Transverse colon (tissue), 4 donors: Measurements from ENCODE around the gene ECHDC3. TPM values are rescaled to one million over a fixed set of nuclear protein-coding genes. Genes with fewer than 3 reads are reported as not detected.

ENCODE experiments used
- DNase-seq: peaks from one replicate; pipeline ENCODE4 v3.0.0-alpha.2; 2019
- H3K27ac ChIP-seq, 4 donors: fragments of 200-600 bp; sonication (generic); 2 replicates each; pipeline ENCODE4 v1.5.1; 2016 to 2018; ENCODE audit warnings: inconsistent platforms in 4 of 4
- H3K27me3 ChIP-seq: fragments of 200-600 bp; sonication (generic); 2 replicates; pipeline ENCODE4 v1.5.1; 2017; ENCODE audit warnings: inconsistent platforms
- H3K36me3 ChIP-seq, 4 donors: fragments of 200-600 bp; sonication (generic); 2 replicates each; pipeline ENCODE4 v1.5.1; 2017 to 2019; ENCODE audit warnings: inconsistent platforms in 4 of 4
- H3K4me1 ChIP-seq, 4 donors: fragments of 200-600 bp; sonication (generic); 2 replicates each; pipeline ENCODE4 v1.5.1; 2017 to 2020; ENCODE audit warnings: inconsistent platforms in 4 of 4
- H3K4me3 ChIP-seq, 4 donors: fragments of 200-600 bp; sonication (generic); 1 replicate in 1 of 4; 2 replicates in 3 of 4; pipeline versions ENCODE4 v1.5.1 to v1.6.1; 2017 to 2019; ENCODE audit warnings: inconsistent platforms in 4 of 4
- H3K9me3 ChIP-seq, 2 donors: fragments of 200-600 bp; sonication (generic); 2 replicates each; pipeline ENCODE4 v1.5.1; 2017 to 2019; ENCODE audit warnings: inconsistent platforms in 2 of 2
- CTCF ChIP-seq, 5 experiments: fragments of 200-600 bp in 3 of 5; fragments of 450-650 bp in 2 of 5; sonication (generic) in 3 of 5; IDR thresholded peaks; 1 replicate in 2 of 5; 2 replicates in 3 of 5; pipeline ENCODE4 v1.5.1; 2016 to 2017; ENCODE audit warnings: antibody characterized with exemption in 5 of 5, inconsistent platforms in 3 of 5, mild to moderate bottlenecking in 2 of 5, moderate library complexity in 1 of 5
- EP300 ChIP-seq: sonication (generic); formaldehyde crosslinking; IDR thresholded peaks from one replicate; pipeline ENCODE4 v1.6.1; 2017; ENCODE audit warnings: antibody characterized with exemption, low read depth
- POLR2A ChIP-seq: fragments of 450-650 bp; IDR thresholded peaks from one replicate; pipeline ENCODE4 v1.6.1; 2016; ENCODE audit warnings: antibody characterized with exemption, mild to moderate bottlenecking, moderate library complexity
- POLR2AphosphoS5 ChIP-seq, 3 donors: sonication (generic); formaldehyde crosslinking; IDR thresholded peaks; one replicate each; pipeline ENCODE4 v1.6.1; 2016; ENCODE audit warnings: antibody characterized with exemption in 3 of 3
- WGBS, 2 donors: methylation state at CpG; one replicate each; pipeline ENCODE4 v1.1.5; 2018; ENCODE audit warnings: low coverage in 1 of 2; 5-methylcytosine and 5-hydroxymethylcytosine counted together
- in situ Hi-C, 4 donors: fragments of 200-750 bp; cut with MboI; loops; one replicate each; pipeline versions ENCODE4 v1.15.0 to v1.15.1; 2017; ENCODE audit warnings: low sequenced_read_pairs in 3 of 4, low pct_ligation_motif_present in 1 of 4, low pct_unique_long_range_greater_than_20kb in 1 of 4
- intact Hi-C: fragments of 100-400 bp; cut with DNase I; formaldehyde crosslinking; loops from one replicate; pipeline ENCODE4 v1.15.1; 2023; ENCODE audit warnings: low total_unique reads
- total RNA-seq, 4 donors: library from RNA; depleted of rRNA; stranded (reverse); fragments of >200 nt; gene quantifications; one replicate each; pipeline ENCODE4 v1.1.0, GENCODE V29; 2016

ECHDC3 gene
- total RNA-seq, 4 donors from 2014 or later, result 0.75 to 5.7 (median 4.0) TPM

DNA sequence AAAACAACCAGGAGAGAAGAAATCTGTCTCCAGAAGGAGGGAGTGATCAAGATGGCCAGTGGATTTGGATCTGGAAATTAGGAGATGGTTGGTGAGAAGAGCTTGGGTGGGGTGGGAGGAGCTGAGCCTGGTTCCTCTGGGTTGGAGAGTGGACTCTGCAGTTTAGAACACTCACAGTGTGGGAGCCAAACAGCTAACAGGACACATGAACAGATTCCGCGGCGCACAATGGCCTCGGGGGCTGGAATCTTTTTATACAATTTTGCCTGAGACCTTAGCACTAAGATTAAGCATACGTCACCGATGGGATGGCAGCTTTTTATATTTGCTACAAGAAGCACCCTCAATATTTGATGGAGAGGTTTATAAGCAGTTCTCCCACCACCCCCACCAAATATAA, 2.9 kb downstream of the ECHDC3 start:
- H3K36me3 ChIP-seq, result no peaks in the 10 kb centered on the region
- no peaks in the 10 kb centered on the region for H3K9me3 ChIP-seq
- no peak for TF ChIP-seq CTCF (IDR thresholded peaks at IDR 0.05)
- no peak for TF ChIP-seq EP300
- intact Hi-C loops (no loop called here), in situ Hi-C loops (no loop called here)
- H3K4me3 ChIP-seq, result no peak overlapping the region
- no peak for DNase-seq
- no peaks in the 10 kb centered on the region for H3K27me3 ChIP-seq
- peaks cover 0 to 11% (median 5%) of the 10 kb centered on the region in 4 donors for H3K4me1 ChIP-seq
- H3K27ac ChIP-seq, result no peak overlapping the region
- WGBS, 2 donors, result 81% methylated on average over 6 of the region's 6 CpGs; no CpG with 5 or more reads in 1 of the 2 donors

- no peaks in the 10 kb centered on the region for H3K36me3 ChIP-seq
- no peak overlapping the region for H3K27ac ChIP-seq
- intact Hi-C loops, result no loop called here
- in situ Hi-C loops, result no loop called here
- no peak for TF ChIP-seq EP300
- TF ChIP-seq CTCF (IDR thresholded peaks at IDR 0.05), result no peak
- TF ChIP-seq POLR2AphosphoS5 (IDR thresholded peaks at IDR 0.05), result no peak
- no peak for TF ChIP-seq POLR2A
- H3K4me1 ChIP-seq, result peaks cover 0 to 6% (median 2%) of the 10 kb centered on the region in 4 donors
- H3K4me3 ChIP-seq, result no peak overlapping the region
- H3K9me3 ChIP-seq, result no peaks in the 10 kb centered on the region
- WGBS, 2 donors, result 34 to 54% methylated on average over 9 to 13 of the region's 13 CpGs
- no peaks in the 10 kb centered on the region for H3K27me3 ChIP-seq
- no peak for DNase-seq
These were observed 4.8 kb downstream of the ECHDC3 start for GRCh38 chr10:11746883-11747539.

- H3K4me1 ChIP-seq, result no peaks in the 10 kb centered on the region
- no peak overlapping the region for H3K27ac ChIP-seq
- intact Hi-C loops, result no loop called here
- no peak for DNase-seq
- 71 to 76% methylated on average over 5 of the region's 5 CpGs for WGBS, 2 donors
- no peak for TF ChIP-seq POLR2AphosphoS5 (IDR thresholded peaks at IDR 0.05)
- no peak for TF ChIP-seq EP300
- TF ChIP-seq POLR2A, result no peak
- no peak for TF ChIP-seq CTCF (IDR thresholded peaks at IDR 0.05)
- H3K9me3 ChIP-seq, result no peaks in the 10 kb centered on the region
- no peaks in the 10 kb centered on the region for H3K36me3 ChIP-seq
- in situ Hi-C loops, result no loop called here
- H3K27me3 ChIP-seq, result no peaks in the 10 kb centered on the region
- no peak overlapping the region for H3K4me3 ChIP-seq
These were observed 6.7 kb downstream of the ECHDC3 start for GRCh38 chr10:11748866-11749265.

- Histone ChIP-seq H3K27ac (no peak overlapping the region), H3K9me3 (no peaks in the 10 kb centered on the region), H3K27me3 (no peaks in the 10 kb centered on the region), H3K4me1 (no peaks in the 10 kb centered on the region), H3K4me3 (no peak overlapping the region), H3K36me3 (no peaks in the 10 kb centered on the region)
- TF ChIP-seq POLR2A (no peak), POLR2AphosphoS5 (IDR thresholded peaks at IDR 0.05) (no peak), EP300 (no peak), CTCF (IDR thresholded peaks at IDR 0.05) (no peak)
- in situ Hi-C loops, result loop anchor here (10.0 kb wide), 1 partner anchor 236 kb away; no protein-coding TSS in a partner anchor
- intact Hi-C loops, result no loop called here
- DNase-seq, result no peak
- 94 to 100% methylated on average over 2 of the region's 2 CpGs for WGBS, 2 donors
These were observed 8.2 kb downstream of the ECHDC3 start for GRCh38 chr10:11750420-11750819.
